Measurements from ENCODE around the gene GAN.
"Not testable (repeated sequence)": the region's sequence is repeated elsewhere in the genome, so short reads cannot be mapped to it uniquely, and the experiment has no call there.

The GAN gene

GRCh38 chr16:81401035-81401950 lies 86.5 kb downstream of the GAN start:
- no peak for DNase-seq

- no peak for DNase-seq
Measured at GRCh38 chr16:81403208-81403600, 88.4 kb downstream of the GAN start.

GRCh38 chr16:81403601-81404391 lies 89.0 kb downstream of the GAN start:
- DNase-seq, result peak; percentile 50 to 81

GRCh38 chr16:81405002-81405401 lies 90.2 kb downstream of the GAN start:
- not testable (repeated sequence) for DNase-seq

- DNase-seq, result peak; percentile 92
Measured at GRCh38 chr16:81405702-81406113, 90.9 kb downstream of the GAN start.

- no peak for DNase-seq
Measured at GRCh38 chr16:81408409-81408950, 93.7 kb downstream of the GAN start.

GRCh38 chr16:81409016-81409556 lies 94.3 kb downstream of the GAN start:
- DNase-seq, result no peak

GRCh38 chr16:81410643-81411293 lies 96.0 kb downstream of the GAN start:
- no peak for DNase-seq

- DNase-seq, result no peak
Measured at GRCh38 chr16:81413245-81413990, 98.7 kb downstream of the GAN start.

- no peak for DNase-seq
Measured at GRCh38 chr16:81415751-81416150, 101.0 kb downstream of the GAN start.

- DNase-seq, result no peak
Measured at GRCh38 chr16:81416749-81417148, 102.0 kb downstream of the GAN start.

- no peak for DNase-seq
Measured at GRCh38 chr16:81417210-81417609, 102.4 kb downstream of the GAN start.

- DNase-seq, result no peak
Measured at GRCh38 chr16:81419806-81420205, 105.0 kb downstream of the GAN start.

GRCh38 chr16:81421126-81421525 lies 106.4 kb downstream of the GAN start:
- DNase-seq, result no peak

GRCh38 chr16:81421536-81421935 lies 106.8 kb downstream of the GAN start:
- no peak for DNase-seq

- not testable (repeated sequence) for DNase-seq
Measured at GRCh38 chr16:81422153-81422552, 107.4 kb downstream of the GAN start.

GRCh38 chr16:81424771-81425170 lies 110.0 kb downstream of the GAN start:
- DNase-seq, result no peak

GRCh38 chr16:81427219-81427618 lies 112.5 kb downstream of the GAN start:
- DNase-seq, result no peak

- DNase-seq, result peak in 1 of 2 experiments; percentile 33
Measured at GRCh38 chr16:81429045-81429521, 114.3 kb downstream of the GAN start.

GRCh38 chr16:81431554-81432353 lies 117.0 kb downstream of the GAN start:
- no peak for DNase-seq

All from SW 1271 (cell line).